K562 (cell line): ENCODE measurements around the gene BEST3. TPM values are rescaled to one million over a fixed set of nuclear protein-coding genes. Genes with fewer than 3 reads are reported as not detected.
A peak's percentile ranks its signal among the peaks of the same experiment; 100 is the strongest.

Experiments used
- GABPA ChIP-seq: fragments of 200-800 bp; sonication (Bioruptor generic); conservative IDR thresholded peaks from 2 replicates; pipeline ENCODE4 v1.6.1; 2016; ENCODE audit warnings: low read depth, missing genetic modification characterization, missing compliant biosample characterization
- GABPB1 ChIP-seq: sonication (generic); formaldehyde crosslinking; IDR thresholded peaks from 2 replicates; pipeline ENCODE4 v1.8.0; 2022; ENCODE audit warnings: mild to moderate bottlenecking, missing genetic modification reagents
- MEF2D ChIP-seq: conservative IDR thresholded peaks from 2 replicates; pipeline ENCODE4 v1.6.1; 2016; ENCODE audit warnings: low read depth, missing genetic modification characterization, missing compliant biosample characterization
- MYNN ChIP-seq, 2 experiments: sonication (generic); formaldehyde crosslinking in 1 of 2; IDR thresholded peaks; 2 replicates each; pipeline versions ENCODE4 v1.5.0 to v1.6.1; 2016 to 2020; ENCODE audit warnings: antibody characterized with exemption in 1 of 2, missing genetic modification reagents in 1 of 2
- NCOR1 ChIP-seq: fragments of 450-650 bp; IDR thresholded peaks from 2 replicates; pipeline ENCODE4 v1.6.1; 2016; ENCODE audit warnings: mild to moderate bottlenecking, moderate library complexity
- NR2C2 ChIP-seq, 2 experiments: fragments of 200-800 bp in 1 of 2; sonication (Bioruptor generic) in 1 of 2; sonication (generic) in 1 of 2; formaldehyde crosslinking in 1 of 2; IDR thresholded peaks; 2 replicates each; pipeline versions ENCODE4 v1.6.1 to v1.8.0; 2016 to 2022; ENCODE audit warnings: mild to moderate bottlenecking in 1 of 2, missing compliant biosample characterization in 1 of 2, missing genetic modification characterization in 1 of 2, missing genetic modification reagents in 1 of 2
- RBM34 ChIP-seq: fragments of 200-400 bp; formaldehyde crosslinking; IDR thresholded peaks from 2 replicates; pipeline ENCODE4 v1.6.1; 2018; ENCODE audit warnings: low read length, borderline replicate concordance; ENCODE audit not compliant: insufficient read depth
- RFX7 ChIP-seq: fragments of 250-450 bp; sonication (Bioruptor Pico); IDR thresholded peaks from 2 replicates; pipeline ENCODE4 v1.5.1; 2021; ENCODE audit warnings: mild to moderate bottlenecking
- SRF ChIP-seq, 2 experiments: fragments of 250-450, 450-650 bp in 1 of 2; sonication (Bioruptor Pico) in 1 of 2; sonication (generic) in 1 of 2; formaldehyde crosslinking; IDR thresholded peaks; 2 replicates each; pipeline versions ENCODE4 v1.5.0 to v1.5.1; 2020 to 2022; ENCODE audit warnings: mild to moderate bottlenecking in 1 of 2, missing genetic modification reagents in 1 of 2
- SRSF9 ChIP-seq: fragments of 200-400 bp; formaldehyde crosslinking; IDR thresholded peaks from 2 replicates; pipeline ENCODE4 v1.6.1; 2017; ENCODE audit warnings: low read depth, low read length, borderline replicate concordance
- THRB ChIP-seq: fragments of 450-650 bp; formaldehyde crosslinking; conservative IDR thresholded peaks from 2 replicates; pipeline ENCODE4 v1.4.0; 2022; ENCODE audit warnings: mild to moderate bottlenecking, missing genetic modification characterization
- ZBTB17 ChIP-seq: fragments of 450-650 bp; formaldehyde crosslinking; IDR thresholded peaks from 2 replicates; pipeline ENCODE4 v1.4.0; 2020; ENCODE audit warnings: mild to moderate bottlenecking
- ZKSCAN8 ChIP-seq: fragments of 200-800 bp; sonication (Bioruptor generic); IDR thresholded peaks from 2 replicates; pipeline ENCODE4 v1.6.1; 2016; ENCODE audit warnings: missing genetic modification characterization, missing compliant biosample characterization
- polyA plus RNA-seq, 8 experiments: library from polyadenylated mRNA; depleted of rRNA in 4 of 8; stranded (reverse) in 5 of 8; unstranded in 3 of 8; fragments of >200 nt; fragmentation: Nextera tagmentation in 2 of 8; fragmentation: Illumina TruSeq in 1 of 8; extraction: Ambion mirVana in 2 of 8; extraction: Trizol in 1 of 8; gene quantifications; 2 replicates each; pipeline versions ENCODE4 v1.2.1 to v1.2.3, GENCODE V29; 2011 to 2014; ENCODE audit warnings: inconsistent platforms in 1 of 8, missing spikeins in 1 of 8
- total RNA-seq, 7 experiments: library from RNA; depleted of rRNA in 6 of 7; stranded (reverse); fragments of >200 nt in 6 of 7; fragmentation: Illumina TruSeq in 2 of 7; extraction: Trizol in 2 of 7; gene quantifications; 2 replicates each; pipeline versions ENCODE4 v1.2.1 to v1.2.3, GENCODE V29; 2011 to 2021; ENCODE audit warnings: low replicate concordance in 1 of 7
- TF ChIP-seq, protein P1 (sequence below): fragments of 250-450 bp; sonication (Bioruptor Pico); IDR thresholded peaks from 2 replicates; pipeline ENCODE4 v1.5.0; 2021; ENCODE audit warnings: mild to moderate bottlenecking, moderate library complexity
- TF ChIP-seq, protein P2 (sequence below): fragments of 450-650 bp; IDR thresholded peaks from 2 replicates; pipeline ENCODE4 v1.6.1; 2017; ENCODE audit warnings: antibody characterized with exemption

BEST3 gene
- total and polyA plus RNA-seq, 9 of the 15 experiments (the other 6 are each of a cell fraction or from before 2014, with no cell fraction given), result 0.15 TPM; not detected in 8

- TF ChIP-seq NCOR1, result peak; percentile 62; the same call in 1 of the 2 replicates
- peak; percentile 72; the same call in 1 of the 2 replicates for TF ChIP-seq ZBTB17 (CRISPR knock-in tag)
- no peak for TF ChIP-seq MEF2D (tag)
- no peak for TF ChIP-seq ZKSCAN8 (CRISPR knock-in tag)
- no peak for TF ChIP-seq SRSF9
- peak in 1 of 2 experiments; percentile 43; a peak in 1 of 4 replicates for TF ChIP-seq SRF (CRISPR knock-in tag; IDR thresholded peaks at IDR 0.05)
- TF ChIP-seq GABPA (tag), result no peak
- TF ChIP-seq, protein P1, sequence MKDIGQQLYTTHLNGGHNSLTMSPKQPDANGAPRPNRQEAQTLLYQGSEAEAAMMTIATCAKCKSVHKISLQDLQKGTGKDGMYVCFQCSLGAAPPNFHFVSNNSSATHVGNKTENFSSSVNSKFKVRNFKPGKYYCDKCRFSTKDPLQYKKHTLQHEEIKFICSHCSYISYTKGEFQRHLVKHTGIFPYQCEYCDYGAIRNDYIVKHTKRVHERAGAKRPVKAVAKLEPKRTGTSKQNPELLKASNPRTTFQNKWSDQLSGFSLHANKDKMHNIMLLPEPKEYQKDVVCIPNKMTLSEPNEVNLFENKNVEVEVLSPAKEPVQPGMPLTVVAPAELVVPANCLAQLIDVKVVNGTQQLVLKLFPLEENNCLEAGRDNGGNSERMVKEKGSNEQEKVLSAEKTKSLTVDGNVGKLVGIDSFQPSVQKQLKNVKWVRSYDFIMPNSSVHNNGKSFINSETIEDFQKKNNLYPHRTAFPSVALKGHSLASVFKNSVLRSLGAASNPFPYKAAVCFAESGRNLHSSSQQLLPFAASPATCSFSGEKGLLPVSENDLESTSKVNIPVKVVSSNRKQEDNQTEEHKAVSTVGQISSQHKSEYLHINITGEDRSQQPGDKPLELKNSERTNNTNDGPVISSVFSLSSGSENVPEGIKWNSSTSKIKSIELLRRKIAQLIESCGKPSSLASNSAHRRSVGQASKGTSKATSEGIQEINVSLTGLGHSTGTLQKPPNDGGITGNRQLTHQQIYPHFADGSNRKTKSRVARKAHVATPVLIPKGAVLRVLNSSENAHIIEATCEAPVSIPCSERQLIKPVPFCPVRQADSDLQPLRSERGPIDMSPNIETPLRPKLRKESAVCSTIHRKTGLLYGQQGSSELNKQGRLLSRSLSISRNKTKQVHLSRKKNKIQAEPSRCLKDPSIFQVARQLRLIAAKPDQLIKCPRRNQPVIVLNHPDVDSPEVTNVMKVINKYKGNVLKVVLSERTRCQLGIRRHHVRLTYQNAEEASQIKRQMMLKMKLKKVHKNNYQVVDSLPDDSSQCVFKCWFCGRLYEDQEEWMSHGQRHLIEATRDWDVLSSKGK, result no peak
- TF ChIP-seq RFX7, result no peak
- TF ChIP-seq NR2C2 (CRISPR knock-in tag; IDR thresholded peaks at IDR 0.05), result no peak
- TF ChIP-seq NR2C2 (tag; IDR thresholded peaks at IDR 0.05), result peak; percentile 83
- TF ChIP-seq, protein P2, sequence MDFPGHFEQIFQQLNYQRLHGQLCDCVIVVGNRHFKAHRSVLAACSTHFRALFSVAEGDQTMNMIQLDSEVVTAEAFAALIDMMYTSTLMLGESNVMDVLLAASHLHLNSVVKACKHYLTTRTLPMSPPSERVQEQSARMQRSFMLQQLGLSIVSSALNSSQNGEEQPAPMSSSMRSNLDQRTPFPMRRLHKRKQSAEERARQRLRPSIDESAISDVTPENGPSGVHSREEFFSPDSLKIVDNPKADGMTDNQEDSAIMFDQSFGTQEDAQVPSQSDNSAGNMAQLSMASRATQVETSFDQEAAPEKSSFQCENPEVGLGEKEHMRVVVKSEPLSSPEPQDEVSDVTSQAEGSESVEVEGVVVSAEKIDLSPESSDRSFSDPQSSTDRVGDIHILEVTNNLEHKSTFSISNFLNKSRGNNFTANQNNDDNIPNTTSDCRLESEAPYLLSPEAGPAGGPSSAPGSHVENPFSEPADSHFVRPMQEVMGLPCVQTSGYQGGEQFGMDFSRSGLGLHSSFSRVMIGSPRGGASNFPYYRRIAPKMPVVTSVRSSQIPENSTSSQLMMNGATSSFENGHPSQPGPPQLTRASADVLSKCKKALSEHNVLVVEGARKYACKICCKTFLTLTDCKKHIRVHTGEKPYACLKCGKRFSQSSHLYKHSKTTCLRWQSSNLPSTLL, result no peak
- TF ChIP-seq THRB (CRISPR knock-in tag), result 0 out of 2 replicates have a peak, but pooled peaks have one; percentile 19
- no peak for TF ChIP-seq RBM34
- TF ChIP-seq MYNN (IDR thresholded peaks at IDR 0.05), result no peak
- no peak for TF ChIP-seq MYNN (CRISPR knock-in tag; IDR thresholded peaks at IDR 0.05)
- TF ChIP-seq GABPB1 (CRISPR knock-in tag), result no peak
Observed at GRCh38 chr12:69657376-69658137, 41.5 kb downstream of the BEST3 start (continued).
